HG03354 (cell line): Measurements from ENCODE around the gene ZNF619.
A peak's percentile ranks its signal among the peaks of the same experiment; 100 is the strongest.

Experiments used
- ATAC-seq: cut with Tn5 transposase; IDR thresholded peaks from one replicate; pipeline ENCODE4 v1.9.1; 2021; ENCODE audit warnings: mild to moderate bottlenecking; ENCODE audit not compliant: unreplicated experiment, poor library complexity, severe bottlenecking

Gene ZNF619

GRCh38 chr3:40524222-40524567 is 47.3 kb downstream of the ZNF619 start:
- peak; percentile 30 for ATAC-seq

- peak; percentile 99 for ATAC-seq
Measured at GRCh38 chr3:40524568-40525285, 47.8 kb downstream of the ZNF619 start, which contains the start of gene ZNF621. ZNF621 (plus strand) TSS chr3:40524960; CDS start chr3:40525841, 881 bp downstream.

GRCh38 chr3:40528426-40528825 is 51.5 kb downstream of the ZNF619 start:
- ATAC-seq, result no peak

GRCh38 chr3:40532252-40532651 is 55.3 kb downstream of the ZNF619 start:
- ATAC-seq, result no peak

- ATAC-seq, result no peak
Measured at GRCh38 chr3:40534283-40534682, 57.4 kb downstream of the ZNF619 start.
